Stimulated activated CD4-positive, alpha-beta T cell treated with anti-CD3 and anti-CD28 coated beads, Interleukin-1b, Interleukin-23, amount 100 ng/mL, for 48 hours (primary cell): ENCODE data around the gene COL4A1.

Experiments used
- DNase-seq: peaks from one replicate; pipeline ENCODE4 v3.0.0-alpha.2; 2020

The COL4A1 gene

GRCh38 chr13:110107568-110108347, 199.2 kb downstream of the COL4A1 start:
- DNase-seq = no peak

GRCh38 chr13:110106726-110107125, 200.2 kb downstream of the COL4A1 start:
- no peak for DNase-seq

GRCh38 chr13:110105136-110105535, 201.8 kb downstream of the COL4A1 start:
- no peak for DNase-seq

GRCh38 chr13:110103534-110103933, 203.4 kb downstream of the COL4A1 start:
- DNase-seq = no peak

- no peak for DNase-seq
Measured at GRCh38 chr13:110103026-110103425, 203.9 kb downstream of the COL4A1 start.

GRCh38 chr13:110102053-110102452, 204.9 kb downstream of the COL4A1 start:
- DNase-seq = no peak

GRCh38 chr13:110099922-110100321, 207.0 kb downstream of the COL4A1 start:
- DNase-seq = no peak
